ENCODE measurements around the gene KIAA1671.

DNA sequence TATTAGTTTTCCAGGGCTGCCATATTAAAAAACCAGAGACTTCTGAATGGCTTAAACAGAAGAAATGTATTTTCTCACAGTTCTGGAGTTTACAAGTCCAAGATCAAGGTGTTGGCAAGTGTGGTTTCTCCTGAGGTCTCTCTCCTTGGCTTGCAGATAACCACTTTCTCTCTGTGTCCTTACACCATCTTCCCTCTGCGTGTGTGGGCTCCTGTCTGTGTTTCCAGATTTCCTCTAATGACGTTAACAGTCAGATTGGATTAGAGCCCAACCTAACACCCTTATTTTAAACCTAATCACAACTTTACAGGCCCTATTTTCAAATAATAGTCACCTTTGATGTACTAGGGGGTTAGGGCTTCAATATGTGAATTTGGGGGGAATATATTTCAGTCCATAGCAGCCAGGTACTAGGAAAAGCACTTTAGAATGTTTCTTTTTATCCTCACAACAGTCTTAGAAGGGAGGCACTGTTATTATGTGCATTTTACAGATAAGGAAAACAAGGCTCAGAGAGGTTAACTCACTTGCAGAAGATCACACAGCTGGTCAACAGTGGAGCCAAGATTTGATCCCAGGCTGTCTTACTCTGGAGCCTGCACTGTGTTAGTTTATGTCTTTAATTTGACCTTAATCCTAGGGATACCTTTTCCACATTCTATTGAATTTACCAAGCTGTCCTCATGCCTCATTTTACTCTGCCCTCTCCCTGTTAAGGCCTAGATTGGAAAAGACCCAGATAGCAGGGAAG lies 130.7 kb downstream of the KIAA1671 start:
- TF ChIP-seq, protein P1, sequence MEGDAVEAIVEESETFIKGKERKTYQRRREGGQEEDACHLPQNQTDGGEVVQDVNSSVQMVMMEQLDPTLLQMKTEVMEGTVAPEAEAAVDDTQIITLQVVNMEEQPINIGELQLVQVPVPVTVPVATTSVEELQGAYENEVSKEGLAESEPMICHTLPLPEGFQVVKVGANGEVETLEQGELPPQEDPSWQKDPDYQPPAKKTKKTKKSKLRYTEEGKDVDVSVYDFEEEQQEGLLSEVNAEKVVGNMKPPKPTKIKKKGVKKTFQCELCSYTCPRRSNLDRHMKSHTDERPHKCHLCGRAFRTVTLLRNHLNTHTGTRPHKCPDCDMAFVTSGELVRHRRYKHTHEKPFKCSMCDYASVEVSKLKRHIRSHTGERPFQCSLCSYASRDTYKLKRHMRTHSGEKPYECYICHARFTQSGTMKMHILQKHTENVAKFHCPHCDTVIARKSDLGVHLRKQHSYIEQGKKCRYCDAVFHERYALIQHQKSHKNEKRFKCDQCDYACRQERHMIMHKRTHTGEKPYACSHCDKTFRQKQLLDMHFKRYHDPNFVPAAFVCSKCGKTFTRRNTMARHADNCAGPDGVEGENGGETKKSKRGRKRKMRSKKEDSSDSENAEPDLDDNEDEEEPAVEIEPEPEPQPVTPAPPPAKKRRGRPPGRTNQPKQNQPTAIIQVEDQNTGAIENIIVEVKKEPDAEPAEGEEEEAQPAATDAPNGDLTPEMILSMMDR (IDR thresholded peaks at IDR 0.05) = no peak
- TF ChIP-seq POLR2A (IDR thresholded peaks at IDR 0.05) (no peak), POLR2AphosphoS5 (IDR thresholded peaks at IDR 0.05) (no peak), EP300 (IDR thresholded peaks at IDR 0.05) (no peak)
